HCT116 (cell line): Measurements from ENCODE around the gene RAB1A. TPM values are rescaled to one million over a fixed set of nuclear protein-coding genes. Genes with fewer than 3 reads are reported as not detected.

ENCODE experiments used
- ATAC-seq: fragments of 200-7000 bp; cut with Tn5 transposase; 2 replicates; pipeline ENCODE4 v1.9.1; 2020; ENCODE audit warnings: mild to moderate bottlenecking, moderate library complexity
- BruUV-seq: library from RNA; stranded (reverse); fragments of 400-500 nt; replicated peaks from 2 replicates; lab custom pipeline; 2021; lab: Mats Ljungman, UMichigan
- CTCF ChIA-PET: fragments of 300-600 bp; sonication (Branson Sonifier 250); formaldehyde crosslinking; loops from one replicate; lab custom pipeline; 2021; ENCODE audit warnings: antibody characterized with exemption; lab: Charles Lee
- POLR2A ChIA-PET: fragments of 300-600, 350-600 bp; sonication (Branson Sonifier 250); formaldehyde crosslinking; loops from one replicate; lab custom pipeline; 2021; ENCODE audit warnings: antibody characterized with exemption; lab: Charles Lee
- RAD21 ChIA-PET, 2 experiments: fragments of 300-600 bp; sonication (Branson Sonifier 250); formaldehyde crosslinking; loops; one replicate each; lab custom pipeline; 2023; ENCODE audit warnings: low total read pairs in 2 of 2; ENCODE audit not compliant: uncharacterized antibody in 2 of 2, unreplicated experiment in 2 of 2, low non-redundant PET in 1 of 2; lab: Charles Lee
- DNase-seq: peaks from one replicate; pipeline ENCODE4 v3.0.0-alpha.2; 2010; ENCODE audit warnings: low read depth, low spot score
- H2AFZ ChIP-seq: fragments of 200-600 bp; shearing (Covaris generic), sonication (generic); 2 replicates; pipeline ENCODE4 v1.6.1; 2017; ENCODE audit warnings: low read depth, mixed run types, mixed read lengths, antibody characterized with exemption, low read length; ENCODE audit not compliant: poor library complexity, severe bottlenecking
- H3K27ac ChIP-seq: 2 replicates; pipeline ENCODE4 v1.5.1; 2012; ENCODE audit warnings: low read depth, low read length
- H3K27me3 ChIP-seq: fragments of 200-600 bp; sonication (generic); 2 replicates; pipeline ENCODE4 v1.6.1; 2016; ENCODE audit warnings: mixed run types, low read length, mixed read lengths; ENCODE audit not compliant: insufficient read depth
- H3K36me3 ChIP-seq, 2 experiments: fragments of 200-500 bp in 1 of 2; fragments of 200-600 bp in 1 of 2; sonication (Bioruptor generic) in 1 of 2; sonication (generic) in 1 of 2; 2 replicates each; pipeline versions ENCODE4 v1.5.1 to v1.6.1; 2014 to 2016; ENCODE audit warnings: low read length in 2 of 2, inconsistent platforms in 1 of 2, mixed read lengths in 1 of 2, mixed run types in 1 of 2; ENCODE audit not compliant: insufficient read depth in 2 of 2, control insufficient read depth in 1 of 2
- H3K4me1 ChIP-seq, 2 experiments: fragments of 200-600 bp in 1 of 2; sonication (generic) in 1 of 2; 2 replicates each; pipeline versions ENCODE4 v1.5.1 to v1.6.1; 2012 to 2017; ENCODE audit warnings: low read length in 2 of 2, inconsistent platforms in 1 of 2, mild to moderate bottlenecking in 1 of 2, mixed read lengths in 1 of 2, mixed run types in 1 of 2, moderate library complexity in 1 of 2; ENCODE audit not compliant: insufficient read depth in 2 of 2, control insufficient read depth in 1 of 2
- H3K4me2 ChIP-seq: fragments of 200-600 bp; sonication (generic); 2 replicates; pipeline ENCODE4 v1.6.1; 2017; ENCODE audit warnings: mixed run types, low read length, mixed read lengths
- H3K4me3 ChIP-seq, 2 experiments: fragments of 200-600 bp in 1 of 2; sonication (generic) in 1 of 2; replicated peaks in 1 of 2; 2 replicates each; pipeline ENCODE4 v1.5.1; 2011 to 2016; ENCODE audit warnings: low read length in 2 of 2, control low read depth in 1 of 2, low read depth in 1 of 2, mild to moderate bottlenecking in 1 of 2, mixed read lengths in 1 of 2, mixed run types in 1 of 2
- H3K79me2 ChIP-seq: fragments of 200-600 bp; sonication (generic); 2 replicates; pipeline ENCODE4 v1.6.1; 2017; ENCODE audit warnings: mild to moderate bottlenecking, mixed run types, low read length, moderate library complexity, mixed read lengths; ENCODE audit not compliant: insufficient read depth
- H3K9ac ChIP-seq: fragments of 200-600 bp; sonication (generic); 2 replicates; pipeline ENCODE4 v1.6.1; 2016; ENCODE audit warnings: low read length, mixed read lengths
- H3K9me2 ChIP-seq: fragments of 200-600 bp; sonication (generic), shearing (Covaris generic); 2 replicates; pipeline ENCODE4 v1.6.1; 2017; ENCODE audit warnings: mixed run types, mild to moderate bottlenecking, moderate library complexity; ENCODE audit not compliant: insufficient read depth
- H3K9me3 ChIP-seq, 2 experiments: fragments of 200-500 bp in 1 of 2; fragments of 200-600 bp in 1 of 2; sonication (Bioruptor generic) in 1 of 2; sonication (generic) in 1 of 2; 2 replicates each; pipeline ENCODE4 v1.6.1; 2014 to 2017; ENCODE audit warnings: low read length in 2 of 2, mixed read lengths in 2 of 2, inconsistent platforms in 1 of 2, low read depth in 1 of 2, mild to moderate bottlenecking in 1 of 2, mixed run types in 1 of 2, moderate library complexity in 1 of 2; ENCODE audit not compliant: control insufficient read depth in 1 of 2, insufficient read depth in 1 of 2
- H4K20me1 ChIP-seq: fragments of 200-600 bp; sonication (generic), shearing (Covaris generic); 2 replicates; pipeline ENCODE4 v1.6.1; 2017; ENCODE audit warnings: mixed run types, mild to moderate bottlenecking, moderate library complexity; ENCODE audit not compliant: insufficient read depth
- ATF3 ChIP-seq: IDR thresholded peaks from 2 replicates; pipeline ENCODE4 v1.6.1; 2012
- CBX3 ChIP-seq: IDR thresholded peaks from 2 replicates; pipeline ENCODE4 v1.6.1; 2012; ENCODE audit warnings: low read depth
- CEBPB ChIP-seq: IDR thresholded peaks from 2 replicates; pipeline ENCODE4 v1.6.1; 2012; ENCODE audit warnings: low read depth
- EZH2phosphoT487 ChIP-seq: fragments of 200-600 bp; IDR thresholded peaks from 2 replicates; pipeline ENCODE4 v1.6.1; 2018; ENCODE audit warnings: antibody characterized with exemption, borderline replicate concordance
- FOSL1 ChIP-seq: IDR thresholded peaks from 2 replicates; pipeline ENCODE4 v1.6.1; 2012; ENCODE audit warnings: low read depth
- JUND ChIP-seq: IDR thresholded peaks from 2 replicates; pipeline ENCODE4 v1.6.1; 2012
- RAD21 ChIP-seq: IDR thresholded peaks from 2 replicates; pipeline ENCODE4 v1.6.1; 2012; ENCODE audit warnings: low read depth, mild to moderate bottlenecking
- REST ChIP-seq: IDR thresholded peaks from 2 replicates; pipeline ENCODE4 v1.6.1; 2012; ENCODE audit warnings: low read depth
- SIN3A ChIP-seq: IDR thresholded peaks from 2 replicates; pipeline ENCODE4 v1.6.1; 2012; ENCODE audit warnings: low read depth
- SRF ChIP-seq: IDR thresholded peaks from 2 replicates; pipeline ENCODE4 v1.6.1; 2012; ENCODE audit warnings: low read depth
- YY1 ChIP-seq: IDR thresholded peaks from 2 replicates; pipeline ENCODE4 v1.6.1; 2011; ENCODE audit warnings: low read length, low read depth, moderate library complexity, mild to moderate bottlenecking; ENCODE audit not compliant: insufficient replicate concordance; ENCODE audit errors: extremely low read depth
- intact Hi-C: fragments of 100-400 bp; cut with micrococcal nuclease; formaldehyde crosslinking; loops from 2 replicates; pipeline ENCODE4 v1.10.0; 2022
- total RNA-seq: library from RNA; stranded (reverse); gene quantifications from one replicate; pipeline ENCODE4 v1.2.1, GENCODE V29; 2021; ENCODE audit not compliant: unreplicated experiment

RAB1A gene
- total RNA-seq, 1 experiment from 2014 or later = 131 TPM

GRCh38 chr2:65134158-65134557 lies 4.3 kb upstream of the RAB1A start:
- ATAC-seq (no peak), DNase-seq (no peak)
- peaks cover 0 to 8% of the 10 kb centered on the region in 2 experiments; a peak in 3 of 4 replicates for H3K4me1 ChIP-seq
- no peak overlapping the region for H3K9ac ChIP-seq
- no peak overlapping the region for H3K4me2 ChIP-seq
- intact Hi-C loops = no loop called here
- H4K20me1 ChIP-seq = peaks cover under 1% of the 10 kb centered on the region; the same call in 1 of the 2 replicates
- H3K27me3 ChIP-seq = no peaks in the 10 kb centered on the region
- TF ChIP-seq SRF (no peak), CEBPB (no peak), ATF3 (no peak), RAD21 (no peak), REST (no peak), JUND (no peak), SIN3A (no peak), FOSL1 (no peak), CBX3 (no peak), EZH2phosphoT487 (no peak), YY1 (no peak)
- no peaks in the 10 kb centered on the region for H3K9me3 ChIP-seq
- RAD21 ChIA-PET = no interaction called here
- no peak overlapping the region for H3K4me3 ChIP-seq
- no TSS peak for BruUV-seq
- H2AFZ ChIP-seq = no peak overlapping the region
- POLR2A ChIA-PET = no interaction called here
- no peaks in the 10 kb centered on the region for H3K36me3 ChIP-seq
- CTCF ChIA-PET = no interaction called here
- no peak overlapping the region for H3K27ac ChIP-seq
- H3K79me2 ChIP-seq = peaks cover 8% of the 10 kb centered on the region
- no peaks in the 10 kb centered on the region for H3K9me2 ChIP-seq
